ENCODE measurements around the gene RNASET2. TPM values are rescaled to one million over a fixed set of nuclear protein-coding genes. Genes with fewer than 3 reads are reported as not detected.

Gene RNASET2
- total RNA-seq, 1 donor from 2014 or later, result 27.1 TPM

DNA sequence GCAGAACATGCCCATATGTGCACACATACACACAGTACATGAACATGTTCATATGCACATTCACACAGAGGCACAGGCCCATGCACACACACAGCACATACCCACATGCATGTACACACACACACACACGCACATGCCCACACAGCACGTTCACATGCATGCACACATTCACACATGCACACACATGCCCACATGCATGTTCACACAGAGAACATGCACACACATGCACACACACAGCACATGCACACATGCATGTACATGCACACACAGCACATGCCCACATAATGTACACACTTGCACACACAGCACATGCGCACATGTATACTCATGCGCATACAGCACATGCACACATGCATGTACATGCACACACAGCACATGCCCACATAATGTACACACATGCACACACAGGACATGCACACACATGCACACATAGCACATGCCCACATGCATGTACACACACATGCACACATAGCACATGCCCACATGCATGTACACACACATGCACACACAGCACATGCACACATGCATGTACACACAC is 25.9 kb downstream of the RNASET2 start:
- H3K9me3 Mint-ChIP-seq (ENCODE audit: low read depth), result no peaks in the 10 kb centered on the region
- no peak for DNase-seq (ENCODE audit: low spot score)
- H3K4me3 Mint-ChIP-seq (ENCODE audit: unreplicated experiment), result no peak overlapping the region
- no peak overlapping the region for H3K27ac Mint-ChIP-seq (ENCODE audit: unreplicated experiment)
- peaks cover 2% of the 10 kb centered on the region for H3K36me3 Mint-ChIP-seq (ENCODE audit: low read depth)
- H3K27me3 Mint-ChIP-seq (ENCODE audit: low read depth), result no peaks in the 10 kb centered on the region
- H3K4me1 Mint-ChIP-seq (ENCODE audit: low read depth), result no peaks in the 10 kb centered on the region
- TF ChIP-seq, protein P1, sequence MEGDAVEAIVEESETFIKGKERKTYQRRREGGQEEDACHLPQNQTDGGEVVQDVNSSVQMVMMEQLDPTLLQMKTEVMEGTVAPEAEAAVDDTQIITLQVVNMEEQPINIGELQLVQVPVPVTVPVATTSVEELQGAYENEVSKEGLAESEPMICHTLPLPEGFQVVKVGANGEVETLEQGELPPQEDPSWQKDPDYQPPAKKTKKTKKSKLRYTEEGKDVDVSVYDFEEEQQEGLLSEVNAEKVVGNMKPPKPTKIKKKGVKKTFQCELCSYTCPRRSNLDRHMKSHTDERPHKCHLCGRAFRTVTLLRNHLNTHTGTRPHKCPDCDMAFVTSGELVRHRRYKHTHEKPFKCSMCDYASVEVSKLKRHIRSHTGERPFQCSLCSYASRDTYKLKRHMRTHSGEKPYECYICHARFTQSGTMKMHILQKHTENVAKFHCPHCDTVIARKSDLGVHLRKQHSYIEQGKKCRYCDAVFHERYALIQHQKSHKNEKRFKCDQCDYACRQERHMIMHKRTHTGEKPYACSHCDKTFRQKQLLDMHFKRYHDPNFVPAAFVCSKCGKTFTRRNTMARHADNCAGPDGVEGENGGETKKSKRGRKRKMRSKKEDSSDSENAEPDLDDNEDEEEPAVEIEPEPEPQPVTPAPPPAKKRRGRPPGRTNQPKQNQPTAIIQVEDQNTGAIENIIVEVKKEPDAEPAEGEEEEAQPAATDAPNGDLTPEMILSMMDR (IDR thresholded peaks at IDR 0.05), result no peak

DNA sequence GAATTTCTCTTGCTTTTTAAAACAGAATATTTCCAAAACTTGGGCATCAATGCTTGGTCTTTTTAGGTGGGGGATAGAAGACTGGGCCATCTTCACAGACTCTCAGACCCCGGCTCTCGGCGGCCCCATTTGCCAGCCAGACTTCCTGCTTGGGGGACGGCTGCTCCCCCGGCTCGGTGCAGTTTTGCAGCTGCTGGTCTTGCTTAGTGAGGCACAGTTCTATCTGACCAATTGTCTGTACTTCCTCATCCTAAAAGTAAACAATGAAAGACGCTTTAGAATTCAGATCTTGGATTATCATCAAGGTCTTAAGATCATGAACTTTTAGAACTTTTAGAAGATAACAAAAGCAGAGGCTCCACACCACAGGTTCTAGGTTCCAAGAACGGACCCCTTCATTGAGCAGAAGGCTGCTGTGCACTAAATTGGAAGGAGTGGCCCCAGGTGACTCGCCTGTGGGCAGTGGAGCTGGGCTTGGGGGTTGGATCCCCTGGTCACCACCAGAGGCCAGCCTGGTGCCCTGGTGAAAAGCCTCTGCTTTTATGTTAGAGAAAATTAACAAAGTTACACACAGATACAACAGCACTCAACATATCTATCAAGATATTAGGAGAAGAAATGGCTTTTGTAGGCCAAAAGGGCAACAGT is 26.7 kb downstream of the RNASET2 start:
- Mint-ChIP-seq H3K4me3 (ENCODE audit: unreplicated experiment) (no peak overlapping the region), H3K36me3 (ENCODE audit: low read depth) (peaks cover 2% of the 10 kb centered on the region), H3K27me3 (ENCODE audit: low read depth) (no peaks in the 10 kb centered on the region), H3K27ac (ENCODE audit: unreplicated experiment) (no peak overlapping the region), H3K9me3 (ENCODE audit: low read depth) (no peaks in the 10 kb centered on the region), H3K4me1 (ENCODE audit: low read depth) (no peaks in the 10 kb centered on the region)
- TF ChIP-seq, protein P1 (IDR thresholded peaks at IDR 0.05), result no peak
- DNase-seq (ENCODE audit: low spot score), result no peak

DNA sequence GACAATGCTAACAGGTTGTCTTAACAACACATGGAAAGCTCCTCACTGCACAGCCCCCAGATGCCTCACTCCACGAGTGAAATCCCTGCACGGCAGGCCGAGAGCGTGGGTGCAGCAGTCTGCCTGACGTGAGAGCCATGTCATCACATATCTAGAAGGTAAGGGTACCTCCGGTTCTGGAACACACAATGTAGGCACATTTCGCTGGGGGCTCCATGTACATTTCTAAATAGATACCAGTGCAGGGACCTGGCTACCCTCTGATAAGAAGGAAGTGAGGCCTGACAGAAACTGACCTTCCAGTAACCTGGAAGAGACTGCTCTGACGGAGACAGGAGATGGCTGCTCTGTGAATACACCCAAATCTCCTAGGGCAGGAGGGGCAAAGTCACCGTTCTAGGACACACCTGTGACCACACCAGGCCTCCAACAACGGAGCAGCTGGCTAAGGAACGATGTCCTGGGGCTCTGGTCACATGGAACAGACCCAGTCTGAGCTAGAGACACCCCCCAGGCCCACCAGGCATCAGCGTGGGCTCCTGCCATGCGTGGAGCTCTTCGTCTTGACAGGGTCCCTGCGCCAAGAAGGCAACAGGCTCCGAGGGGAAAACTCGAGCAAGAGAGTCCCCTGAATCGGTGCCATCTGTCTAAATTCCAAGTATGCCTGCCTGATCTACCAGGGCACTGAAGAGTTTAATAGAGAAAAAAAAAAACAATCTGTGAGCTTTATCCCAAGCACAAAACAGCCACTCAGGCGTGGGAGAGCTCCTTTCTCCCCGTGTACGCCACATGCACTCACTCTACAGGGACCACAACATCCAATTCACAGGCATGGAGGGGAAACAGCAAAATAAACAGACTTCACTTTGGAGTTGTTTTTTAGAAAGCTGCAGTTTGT is 27.5 kb downstream of the RNASET2 start:
- H3K4me3 Mint-ChIP-seq (ENCODE audit: unreplicated experiment), result no peak overlapping the region
- H3K36me3 Mint-ChIP-seq (ENCODE audit: low read depth), result peaks cover 2% of the 10 kb centered on the region
- no peaks in the 10 kb centered on the region for H3K4me1 Mint-ChIP-seq (ENCODE audit: low read depth)
- no peaks in the 10 kb centered on the region for H3K9me3 Mint-ChIP-seq (ENCODE audit: low read depth)
- no peak overlapping the region for H3K27ac Mint-ChIP-seq (ENCODE audit: unreplicated experiment)
- DNase-seq (ENCODE audit: low spot score), result no peak
- TF ChIP-seq, protein P1 (IDR thresholded peaks at IDR 0.05), result no peak
- H3K27me3 Mint-ChIP-seq (ENCODE audit: low read depth), result no peaks in the 10 kb centered on the region

DNA sequence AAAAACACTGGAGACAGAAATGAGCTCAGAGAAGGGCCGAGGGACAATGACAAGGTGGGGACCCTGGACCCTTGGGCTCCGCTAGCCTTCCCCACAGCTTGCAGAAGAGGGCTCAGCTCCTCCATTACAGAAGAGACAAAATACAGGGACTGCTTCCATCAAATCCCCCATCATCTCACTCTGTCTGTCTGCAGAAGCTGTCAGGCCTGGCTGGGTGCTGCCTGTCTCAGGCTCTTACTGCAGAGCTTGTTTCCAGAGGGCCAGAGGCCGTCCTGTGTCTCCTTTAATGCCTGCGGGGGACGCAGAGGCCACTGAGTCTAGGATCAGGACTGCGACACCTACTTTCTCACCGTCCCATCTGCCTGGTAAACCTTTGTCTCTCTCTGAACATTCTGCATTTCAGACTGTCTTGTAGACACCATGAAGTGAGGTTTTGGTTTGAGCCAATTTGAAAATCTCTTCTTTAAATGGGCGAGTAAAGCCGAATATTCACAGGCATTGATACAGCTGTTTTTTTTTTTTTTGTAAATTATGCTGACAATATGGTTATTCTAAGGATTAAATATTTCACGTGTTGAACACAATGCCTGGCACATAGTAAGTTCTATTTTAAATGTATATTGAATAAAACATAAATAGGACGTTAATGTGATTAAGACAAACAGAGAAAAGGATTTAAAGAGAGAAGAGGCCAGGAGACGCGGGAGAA is 28.3 kb downstream of the RNASET2 start:
- TF ChIP-seq, protein P1 (IDR thresholded peaks at IDR 0.05), result no peak
- Mint-ChIP-seq H3K36me3 (ENCODE audit: low read depth) (peaks cover 2% of the 10 kb centered on the region), H3K4me1 (ENCODE audit: low read depth) (no peaks in the 10 kb centered on the region), H3K27ac (ENCODE audit: unreplicated experiment) (no peak overlapping the region), H3K9me3 (ENCODE audit: low read depth) (no peaks in the 10 kb centered on the region), H3K4me3 (ENCODE audit: unreplicated experiment) (no peak overlapping the region), H3K27me3 (ENCODE audit: low read depth) (no peaks in the 10 kb centered on the region)
- no peak for DNase-seq (ENCODE audit: low spot score)

Data from chondrocyte (in vitro differentiated cells).